Vagina (tissue), 2 donors: ENCODE measurements around the gene HTR3C.

ENCODE experiments used
- POLR2A ChIP-seq, 2 donors: fragments of 450-650 bp; IDR thresholded peaks; one replicate each; pipeline ENCODE4 v1.6.1; 2017; ENCODE audit warnings: antibody characterized with exemption in 2 of 2, mild to moderate bottlenecking in 2 of 2, moderate library complexity in 2 of 2
- POLR2AphosphoS5 ChIP-seq, 2 donors: sonication (generic); formaldehyde crosslinking; IDR thresholded peaks; one replicate each; pipeline ENCODE4 v1.9.0; 2017; ENCODE audit warnings: antibody characterized with exemption in 2 of 2, mild to moderate bottlenecking in 2 of 2, low read depth in 1 of 2; ENCODE audit not compliant: insufficient read depth in 1 of 2
- TF ChIP-seq, protein P1 (sequence below), 3 experiments: fragments of 450-650 bp in 2 of 3; fragments of 200-600 bp in 1 of 3; sonication (generic) in 1 of 3; IDR thresholded peaks; one replicate each; pipeline ENCODE4 v1.5.1; 2017 to 2019; ENCODE audit warnings: antibody characterized with exemption in 3 of 3, mild to moderate bottlenecking in 2 of 3, moderate library complexity in 2 of 3

GRCh38 chr3:184096811-184097383 is 44.0 kb downstream of the HTR3C start, which contains the start of gene HTR3E:
- no peak for TF ChIP-seq POLR2AphosphoS5 (IDR thresholded peaks at IDR 0.05; ENCODE audit: insufficient read depth in 1 of 2, low read depth in 1 of 2)
- TF ChIP-seq, protein P1, sequence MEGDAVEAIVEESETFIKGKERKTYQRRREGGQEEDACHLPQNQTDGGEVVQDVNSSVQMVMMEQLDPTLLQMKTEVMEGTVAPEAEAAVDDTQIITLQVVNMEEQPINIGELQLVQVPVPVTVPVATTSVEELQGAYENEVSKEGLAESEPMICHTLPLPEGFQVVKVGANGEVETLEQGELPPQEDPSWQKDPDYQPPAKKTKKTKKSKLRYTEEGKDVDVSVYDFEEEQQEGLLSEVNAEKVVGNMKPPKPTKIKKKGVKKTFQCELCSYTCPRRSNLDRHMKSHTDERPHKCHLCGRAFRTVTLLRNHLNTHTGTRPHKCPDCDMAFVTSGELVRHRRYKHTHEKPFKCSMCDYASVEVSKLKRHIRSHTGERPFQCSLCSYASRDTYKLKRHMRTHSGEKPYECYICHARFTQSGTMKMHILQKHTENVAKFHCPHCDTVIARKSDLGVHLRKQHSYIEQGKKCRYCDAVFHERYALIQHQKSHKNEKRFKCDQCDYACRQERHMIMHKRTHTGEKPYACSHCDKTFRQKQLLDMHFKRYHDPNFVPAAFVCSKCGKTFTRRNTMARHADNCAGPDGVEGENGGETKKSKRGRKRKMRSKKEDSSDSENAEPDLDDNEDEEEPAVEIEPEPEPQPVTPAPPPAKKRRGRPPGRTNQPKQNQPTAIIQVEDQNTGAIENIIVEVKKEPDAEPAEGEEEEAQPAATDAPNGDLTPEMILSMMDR (IDR thresholded peaks at IDR 0.05): no peak
- no peak for TF ChIP-seq POLR2A (IDR thresholded peaks at IDR 0.05)
